ENCODE results near the gene C14orf119. TPM values are rescaled to one million over a fixed set of nuclear protein-coding genes. Genes with fewer than 3 reads are reported as not detected.

Gene C14orf119
- total RNA-seq, 2 donors from 2014 or later = 40.3 to 53.4 TPM

- Mint-ChIP-seq H3K27me3 (peaks cover 6% of the 10 kb centered on the region), H3K27ac (peak within 1 kb of the TSS; percentile 88), H3K9me3 (no peaks in the 10 kb centered on the region), H3K36me3 (ENCODE audit: low read depth) (no peaks in the 10 kb centered on the region), H3K4me1 (peaks cover 15% of the 10 kb centered on the region), H3K4me3 (peak within 1 kb of the TSS; percentile 52)
- ATAC-seq (replicated peaks) = no peak
These were observed 23.4 kb downstream of the C14orf119 start, which contains the start of gene CEBPE for GRCh38 chr14:23118506-23119362. Gene CEBPE (minus strand): TSS chr14:23119255. CDS start chr14:23119091, 164 bp downstream.

- Mint-ChIP-seq H3K4me3 (peak overlapping the region; percentile 52), H3K9me3 (no peaks in the 10 kb centered on the region)
These were observed 24.3 kb downstream of the C14orf119 start for GRCh38 chr14:23119363-23120327.

GRCh38 chr14:23120541-23121251 is 25.4 kb downstream of the C14orf119 start:
- Mint-ChIP-seq H3K9me3 (no peaks in the 10 kb centered on the region), H3K27me3 (no peaks in the 10 kb centered on the region), H3K27ac (peak overlapping the region; percentile 88), H3K36me3 (ENCODE audit: low read depth) (no peaks in the 10 kb centered on the region), H3K4me3 (peak overlapping the region; percentile 52), H3K4me1 (peaks cover 10% of the 10 kb centered on the region)
- ATAC-seq (replicated peaks) = peak; percentile 94

More at GRCh38 chr14:23119363-23120327, 24.3 kb downstream of the C14orf119 start:
- ATAC-seq (replicated peaks) = no peak
- Mint-ChIP-seq H3K4me1 (peaks cover 15% of the 10 kb centered on the region), H3K27me3 (peaks cover 4% of the 10 kb centered on the region), H3K36me3 (ENCODE audit: low read depth) (no peaks in the 10 kb centered on the region), H3K27ac (peak overlapping the region; percentile 88)

GRCh38 chr14:23121361-23121771 is 26.1 kb downstream of the C14orf119 start:
- no peaks in the 10 kb centered on the region for H3K36me3 Mint-ChIP-seq (ENCODE audit: low read depth)
- H3K9me3 Mint-ChIP-seq = no peaks in the 10 kb centered on the region
- H3K27me3 Mint-ChIP-seq = no peaks in the 10 kb centered on the region
- peak overlapping the region; percentile 52 for H3K4me3 Mint-ChIP-seq
- peaks cover 10% of the 10 kb centered on the region for H3K4me1 Mint-ChIP-seq
- peak overlapping the region; percentile 88 for H3K27ac Mint-ChIP-seq
- peak; percentile 54 for ATAC-seq (replicated peaks)

- Mint-ChIP-seq H3K36me3 (ENCODE audit: low read depth) (no peaks in the 10 kb centered on the region), H3K9me3 (no peaks in the 10 kb centered on the region), H3K4me3 (no peak overlapping the region), H3K4me1 (peaks cover 10% of the 10 kb centered on the region), H3K27ac (no peak overlapping the region), H3K27me3 (no peaks in the 10 kb centered on the region)
- no peak for ATAC-seq (replicated peaks)
These were observed 26.8 kb downstream of the C14orf119 start for GRCh38 chr14:23122086-23122485.

- Mint-ChIP-seq H3K9me3 (no peaks in the 10 kb centered on the region), H3K4me1 (peaks cover 15% of the 10 kb centered on the region), H3K36me3 (ENCODE audit: low read depth) (no peaks in the 10 kb centered on the region), H3K27me3 (no peaks in the 10 kb centered on the region), H3K27ac (no peak overlapping the region), H3K4me3 (no peak overlapping the region)
- no peak for ATAC-seq (replicated peaks)
These were observed 28.1 kb downstream of the C14orf119 start for GRCh38 chr14:23123419-23123818.

- no peak for ATAC-seq (replicated peaks)
- Mint-ChIP-seq H3K27me3 (peaks cover 4% of the 10 kb centered on the region), H3K4me3 (no peak overlapping the region), H3K9me3 (no peaks in the 10 kb centered on the region), H3K4me1 (peaks cover 21% of the 10 kb centered on the region), H3K36me3 (ENCODE audit: low read depth) (no peaks in the 10 kb centered on the region), H3K27ac (peak overlapping the region; percentile 11)
These were observed 29.1 kb downstream of the C14orf119 start for GRCh38 chr14:23124337-23124954.

GRCh38 chr14:23125011-23125410 is 29.7 kb downstream of the C14orf119 start:
- no peaks in the 10 kb centered on the region for H3K9me3 Mint-ChIP-seq
- H3K4me3 Mint-ChIP-seq = no peak overlapping the region
- peaks cover 21% of the 10 kb centered on the region for H3K4me1 Mint-ChIP-seq
- H3K36me3 Mint-ChIP-seq (ENCODE audit: low read depth) = no peaks in the 10 kb centered on the region
- peaks cover 4% of the 10 kb centered on the region for H3K27me3 Mint-ChIP-seq
- H3K27ac Mint-ChIP-seq = peak overlapping the region; percentile 11
- no peak for ATAC-seq (replicated peaks)

- H3K27me3 Mint-ChIP-seq = peaks cover 8% of the 10 kb centered on the region
- H3K27ac Mint-ChIP-seq = no peak overlapping the region
- peaks cover 16% of the 10 kb centered on the region for H3K4me1 Mint-ChIP-seq
- no peaks in the 10 kb centered on the region for H3K9me3 Mint-ChIP-seq
- no peaks in the 10 kb centered on the region for H3K36me3 Mint-ChIP-seq (ENCODE audit: low read depth)
- ATAC-seq (replicated peaks) = no peak
- H3K4me3 Mint-ChIP-seq = no peak overlapping the region
These were observed 30.7 kb downstream of the C14orf119 start for GRCh38 chr14:23125933-23126524.

- no peak for ATAC-seq (replicated peaks)
- Mint-ChIP-seq H3K36me3 (ENCODE audit: low read depth) (no peaks in the 10 kb centered on the region), H3K4me3 (no peak overlapping the region), H3K9me3 (no peaks in the 10 kb centered on the region), H3K4me1 (peaks cover 11% of the 10 kb centered on the region), H3K27me3 (peaks cover 11% of the 10 kb centered on the region), H3K27ac (no peak overlapping the region)
These were observed 31.4 kb downstream of the C14orf119 start for GRCh38 chr14:23126548-23127278.

- Mint-ChIP-seq H3K4me1 (peaks cover 11% of the 10 kb centered on the region), H3K27me3 (peaks cover 11% of the 10 kb centered on the region), H3K27ac (peak overlapping the region; percentile 71), H3K9me3 (no peaks in the 10 kb centered on the region), H3K36me3 (ENCODE audit: low read depth) (no peaks in the 10 kb centered on the region), H3K4me3 (no peak overlapping the region)
- no peak for ATAC-seq (replicated peaks)
These were observed 32.6 kb downstream of the C14orf119 start for GRCh38 chr14:23127861-23128260.

- Mint-ChIP-seq H3K27me3 (peaks cover 11% of the 10 kb centered on the region), H3K4me1 (peaks cover 11% of the 10 kb centered on the region), H3K27ac (no peak overlapping the region), H3K9me3 (no peaks in the 10 kb centered on the region), H3K36me3 (ENCODE audit: low read depth) (no peaks in the 10 kb centered on the region), H3K4me3 (no peak overlapping the region)
- no peak for ATAC-seq (replicated peaks)
These were observed 33.9 kb downstream of the C14orf119 start for GRCh38 chr14:23128969-23129758.
